Measurements from ENCODE around the gene GPR143.
"Not testable (repeated sequence)": the region's sequence is repeated elsewhere in the genome, so short reads cannot be mapped to it uniquely, and the experiment has no call there.

Gene GPR143

GRCh38 chrX:9775930-9776329 lies 10.3 kb upstream of the GPR143 start:
- Histone ChIP-seq H3K27ac (replicated peaks) (no peak overlapping the region), H3K4me3 (replicated peaks; ENCODE audit: insufficient read depth, low read length) (no peak overlapping the region), H3K27me3 (ENCODE audit: insufficient read depth, poor library complexity, severe bottlenecking) (peaks cover 3% of the 10 kb centered on the region)
- TF ChIP-seq POLR2AphosphoS5 (IDR thresholded peaks at IDR 0.05; ENCODE audit: low read depth) (peak; percentile 85), REST (IDR thresholded peaks at IDR 0.05; ENCODE audit: insufficient replicate concordance, low read depth) (no peak)
- DNase-seq (ENCODE audit: low read depth in 1 of 2, low spot score in 1 of 2) = peak; percentile 8 to 69

- no peak overlapping the region for H3K4me3 ChIP-seq (replicated peaks; ENCODE audit: insufficient read depth, low read length)
- H3K27ac ChIP-seq (replicated peaks) = no peak overlapping the region
- TF ChIP-seq REST (IDR thresholded peaks at IDR 0.05; ENCODE audit: insufficient replicate concordance, low read depth) (no peak), GABPA (IDR thresholded peaks at IDR 0.05; ENCODE audit: low read depth) (no peak), CTCF (IDR thresholded peaks at IDR 0.05; ENCODE audit: insufficient read depth, low read length) (no peak), POLR2AphosphoS5 (IDR thresholded peaks at IDR 0.05; ENCODE audit: low read depth) (no peak)
- no peak for DNase-seq (ENCODE audit: low read depth in 1 of 2, low spot score in 1 of 2)
- peaks cover 3% of the 10 kb centered on the region for H3K27me3 ChIP-seq (ENCODE audit: insufficient read depth, poor library complexity, severe bottlenecking)
Measured at GRCh38 chrX:9772943-9773342, 7.3 kb upstream of the GPR143 start.

GRCh38 chrX:9770319-9770718 lies 4.7 kb upstream of the GPR143 start:
- peaks cover under 1% of the 10 kb centered on the region for H3K27me3 ChIP-seq (ENCODE audit: insufficient read depth, poor library complexity, severe bottlenecking)
- TF ChIP-seq GABPA (IDR thresholded peaks at IDR 0.05; ENCODE audit: low read depth) = no peak
- TF ChIP-seq CTCF (IDR thresholded peaks at IDR 0.05; ENCODE audit: insufficient read depth, low read length) = no peak
- no peak for TF ChIP-seq POLR2AphosphoS5 (IDR thresholded peaks at IDR 0.05; ENCODE audit: low read depth)
- no peak for TF ChIP-seq SPI1 (IDR thresholded peaks at IDR 0.05; ENCODE audit: borderline replicate concordance, low read depth)
- no peak for TF ChIP-seq REST (IDR thresholded peaks at IDR 0.05; ENCODE audit: insufficient replicate concordance, low read depth)
- H3K4me3 ChIP-seq (replicated peaks; ENCODE audit: insufficient read depth, low read length) = no peak overlapping the region
- no peak overlapping the region for H3K27ac ChIP-seq (replicated peaks)
- no peak for DNase-seq (ENCODE audit: low read depth in 1 of 2, low spot score in 1 of 2)

- H3K27me3 ChIP-seq (ENCODE audit: insufficient read depth, poor library complexity, severe bottlenecking); DNase-seq (ENCODE audit: low read depth in 1 of 2, low spot score in 1 of 2); H3K4me3 ChIP-seq (replicated peaks; ENCODE audit: insufficient read depth, low read length): not testable (repeated sequence)
Measured at GRCh38 chrX:9768321-9768839, 2.7 kb upstream of the GPR143 start.

More at GRCh38 chrX:9768321-9768839, 2.7 kb upstream of the GPR143 start:
- not testable (repeated sequence) for H3K27ac ChIP-seq (replicated peaks)

All from HL-60 (cell line).